ENCODE data around the gene GRIFIN. TPM values are rescaled to one million over a fixed set of nuclear protein-coding genes. Genes with fewer than 3 reads are reported as not detected.
"Not testable (repeated sequence)": the region's sequence is repeated elsewhere in the genome, so short reads cannot be mapped to it uniquely, and the experiment has no call there.

Gene GRIFIN
- total RNA-seq, 1 donor, result not detected

DNA sequence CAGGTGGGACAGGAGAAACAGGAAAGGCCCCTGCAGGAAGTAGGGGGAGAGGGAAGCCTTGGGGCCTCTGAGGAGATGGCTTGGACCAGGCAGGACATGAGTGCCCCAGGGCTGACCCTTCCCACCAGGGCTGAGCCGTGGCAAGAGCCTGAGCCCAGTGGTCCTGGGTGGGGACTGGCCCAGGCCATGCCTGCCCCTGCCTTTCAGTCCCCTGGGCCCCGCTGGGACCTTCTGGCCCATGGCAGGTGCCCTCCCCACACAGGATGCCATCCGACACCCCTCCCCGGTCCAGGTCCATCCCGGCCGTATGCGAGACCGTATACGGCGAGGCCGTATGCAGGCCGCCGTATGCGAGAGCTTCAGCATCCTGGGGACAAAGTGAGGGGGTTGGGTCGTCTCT is 2.0 kb downstream of the GRIFIN start:
- no peak for TF ChIP-seq CTCF (IDR thresholded peaks at IDR 0.05; ENCODE audit: insufficient read depth, low read depth, low read length)
- H3K4me3 ChIP-seq (ENCODE audit: low read depth, low read length), result no peak overlapping the region
- DNase-seq (ENCODE audit: low read depth), result no peak

- TF ChIP-seq CTCF (IDR thresholded peaks at IDR 0.05; ENCODE audit: insufficient read depth, low read depth, low read length), result no peak
- no peak for DNase-seq (ENCODE audit: low read depth)
- no peak overlapping the region for H3K4me3 ChIP-seq (ENCODE audit: low read depth, low read length)
Observed at GRCh38 chr7:2473496-2474180, 2.6 kb downstream of the GRIFIN start.

DNA sequence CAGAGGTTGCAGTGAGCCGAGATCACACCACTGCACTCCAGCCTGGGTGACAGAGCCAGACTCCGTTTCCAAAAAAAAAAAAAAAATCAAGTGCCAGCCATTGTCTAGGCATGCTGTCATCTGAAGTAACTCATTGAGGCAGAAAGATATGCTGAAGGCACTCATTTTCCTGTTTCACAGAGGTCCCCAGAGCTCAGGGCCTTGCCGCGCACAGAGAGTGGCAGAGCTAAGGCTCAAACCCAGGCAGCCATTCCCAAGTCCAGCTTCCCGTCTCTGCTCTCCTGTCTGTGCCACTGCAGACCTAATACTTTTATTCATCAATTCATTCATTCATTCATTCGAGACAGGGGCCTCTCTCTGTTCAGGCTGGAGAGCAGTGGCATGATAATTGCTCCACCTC is 3.5 kb downstream of the GRIFIN start:
- no peak overlapping the region for H3K4me3 ChIP-seq (ENCODE audit: low read depth, low read length)
- DNase-seq (ENCODE audit: low read depth), result no peak
- no peak for TF ChIP-seq CTCF (IDR thresholded peaks at IDR 0.05; ENCODE audit: insufficient read depth, low read depth, low read length)

DNA sequence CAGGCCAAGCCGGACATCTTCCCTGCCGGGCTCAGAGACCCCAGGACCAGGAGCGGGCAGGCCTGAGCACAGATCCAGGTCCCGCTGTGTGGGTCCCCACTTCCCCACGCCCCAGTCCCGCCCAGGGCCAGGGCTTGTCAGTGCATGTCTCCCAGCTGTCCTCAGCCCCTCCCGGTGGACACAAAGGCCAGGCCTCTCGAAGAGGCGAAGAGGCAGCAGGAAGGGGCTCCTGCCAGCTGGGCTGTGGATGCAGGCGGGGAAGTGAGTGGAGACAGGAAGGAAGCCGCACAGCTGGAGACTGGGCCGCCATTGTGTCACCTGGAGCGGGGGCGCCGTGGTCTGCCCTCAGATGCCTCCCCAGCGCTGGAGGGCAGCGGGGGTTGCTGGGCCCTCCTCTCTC is 4.8 kb downstream of the GRIFIN start:
- TF ChIP-seq CTCF (IDR thresholded peaks at IDR 0.05; ENCODE audit: insufficient read depth, low read depth, low read length), result no peak
- no peak overlapping the region for H3K4me3 ChIP-seq (ENCODE audit: low read depth, low read length)
- no peak for DNase-seq (ENCODE audit: low read depth)

GRCh38 chr7:2471022-2471329 is 5.2 kb downstream of the GRIFIN start:
- no peak overlapping the region for H3K4me3 ChIP-seq (ENCODE audit: low read depth, low read length)
- no peak for DNase-seq (ENCODE audit: low read depth)
- no peak for TF ChIP-seq CTCF (IDR thresholded peaks at IDR 0.05; ENCODE audit: insufficient read depth, low read depth, low read length)

GRCh38 chr7:2470204-2471021 is 5.8 kb downstream of the GRIFIN start:
- no peak overlapping the region for H3K4me3 ChIP-seq (ENCODE audit: low read depth, low read length)
- TF ChIP-seq CTCF (IDR thresholded peaks at IDR 0.05; ENCODE audit: insufficient read depth, low read depth, low read length), result no peak
- no peak for DNase-seq (ENCODE audit: low read depth)

GRCh38 chr7:2469460-2470203 is 6.6 kb downstream of the GRIFIN start:
- not testable (repeated sequence) for H3K4me3 ChIP-seq (ENCODE audit: low read depth, low read length); DNase-seq (ENCODE audit: low read depth)
